Activated CD4-positive, alpha-beta T cell treated with anti-CD3 and anti-CD28 coated beads for 4 hours (primary cell): ENCODE data around the gene STK36.

Experiments
- DNase-seq, 2 donors: peaks; one replicate each; pipeline ENCODE4 v3.0.0-alpha.2; 2020

STK36 gene

GRCh38 chr2:218720048-218721041 is 48.5 kb downstream of the STK36 start:
- DNase-seq = no peak

GRCh38 chr2:218721488-218721887 is 49.6 kb downstream of the STK36 start:
- no peak for DNase-seq

- no peak for DNase-seq
Measured at GRCh38 chr2:218721934-218722333, 50.0 kb downstream of the STK36 start.

GRCh38 chr2:218722419-218722818 is 50.5 kb downstream of the STK36 start:
- DNase-seq = no peak

- DNase-seq = no peak
Measured at GRCh38 chr2:218722876-218723785, 51.2 kb downstream of the STK36 start.

GRCh38 chr2:218726004-218726574 is 54.2 kb downstream of the STK36 start:
- DNase-seq = no peak

GRCh38 chr2:218727502-218728165 is 55.7 kb downstream of the STK36 start:
- no peak for DNase-seq

GRCh38 chr2:218729640-218730039 is 57.8 kb downstream of the STK36 start:
- DNase-seq = no peak

- no peak for DNase-seq
Measured at GRCh38 chr2:218732052-218732760, 60.3 kb downstream of the STK36 start.

GRCh38 chr2:218732761-218733158 is 60.9 kb downstream of the STK36 start:
- no peak for DNase-seq

GRCh38 chr2:218733171-218734021 is 61.5 kb downstream of the STK36 start:
- DNase-seq = no peak

- DNase-seq = no peak
Measured at GRCh38 chr2:218734190-218734975, 62.5 kb downstream of the STK36 start.

- DNase-seq = no peak
Measured at GRCh38 chr2:218736531-218736930, 64.6 kb downstream of the STK36 start.

GRCh38 chr2:218743068-218743467 is 71.2 kb downstream of the STK36 start:
- DNase-seq = no peak

GRCh38 chr2:218744615-218745014 is 72.7 kb downstream of the STK36 start:
- DNase-seq = no peak

- no peak for DNase-seq
Measured at GRCh38 chr2:218745160-218745558, 73.3 kb downstream of the STK36 start.

GRCh38 chr2:218745559-218746469 is 73.9 kb downstream of the STK36 start:
- no peak for DNase-seq

GRCh38 chr2:218746470-218746795 is 74.5 kb downstream of the STK36 start:
- DNase-seq = no peak

- DNase-seq = no peak
Measured at GRCh38 chr2:218746960-218747359, 75.1 kb downstream of the STK36 start.
